Esophagus squamous epithelium (tissue), 4 donors: Measurements from ENCODE around the gene POU3F3.

ENCODE experiments used
- POLR2A ChIP-seq, 4 donors: fragments of 450-650 bp; IDR thresholded peaks; one replicate each; pipeline ENCODE4 v1.6.1; 2017; ENCODE audit warnings: antibody characterized with exemption in 4 of 4, mild to moderate bottlenecking in 4 of 4, moderate library complexity in 3 of 4
- TF ChIP-seq, protein P1 (sequence below), 6 experiments: fragments of 450-650 bp in 4 of 6; fragments of 200-600 bp in 2 of 6; sonication (generic) in 2 of 6; IDR thresholded peaks; one replicate each; pipeline ENCODE4 v1.5.1; 2016 to 2019; ENCODE audit warnings: antibody characterized with exemption in 6 of 6, mild to moderate bottlenecking in 4 of 6, moderate library complexity in 4 of 6

DNA sequence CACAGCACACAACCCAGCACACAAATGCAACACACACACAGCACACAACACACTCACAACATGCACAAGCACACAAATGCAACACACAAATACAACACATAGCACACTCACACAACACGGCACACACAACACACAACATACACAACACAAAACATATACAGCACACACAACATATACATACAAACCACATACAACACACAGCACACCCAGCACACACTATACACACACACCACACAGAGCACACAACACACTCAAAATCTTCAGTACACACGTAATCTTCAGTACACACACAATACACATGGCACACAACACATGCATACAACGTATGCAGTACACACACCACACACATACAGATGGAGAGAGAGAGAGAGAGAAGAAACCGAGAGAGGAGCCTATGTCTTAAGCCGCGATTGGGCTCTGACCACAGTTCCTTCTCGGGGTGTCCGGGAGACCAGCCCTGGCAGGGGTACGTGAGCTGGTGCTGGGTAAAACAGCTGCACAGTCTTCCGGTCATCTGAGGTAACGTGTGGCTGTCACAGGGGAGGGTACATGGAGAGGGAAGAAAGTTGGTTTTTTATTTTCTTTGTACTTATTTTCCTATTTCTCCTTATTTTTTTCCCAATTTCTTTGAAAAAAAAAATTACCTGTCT, 25.1 kb downstream of the POU3F3 start:
- TF ChIP-seq, protein P1, sequence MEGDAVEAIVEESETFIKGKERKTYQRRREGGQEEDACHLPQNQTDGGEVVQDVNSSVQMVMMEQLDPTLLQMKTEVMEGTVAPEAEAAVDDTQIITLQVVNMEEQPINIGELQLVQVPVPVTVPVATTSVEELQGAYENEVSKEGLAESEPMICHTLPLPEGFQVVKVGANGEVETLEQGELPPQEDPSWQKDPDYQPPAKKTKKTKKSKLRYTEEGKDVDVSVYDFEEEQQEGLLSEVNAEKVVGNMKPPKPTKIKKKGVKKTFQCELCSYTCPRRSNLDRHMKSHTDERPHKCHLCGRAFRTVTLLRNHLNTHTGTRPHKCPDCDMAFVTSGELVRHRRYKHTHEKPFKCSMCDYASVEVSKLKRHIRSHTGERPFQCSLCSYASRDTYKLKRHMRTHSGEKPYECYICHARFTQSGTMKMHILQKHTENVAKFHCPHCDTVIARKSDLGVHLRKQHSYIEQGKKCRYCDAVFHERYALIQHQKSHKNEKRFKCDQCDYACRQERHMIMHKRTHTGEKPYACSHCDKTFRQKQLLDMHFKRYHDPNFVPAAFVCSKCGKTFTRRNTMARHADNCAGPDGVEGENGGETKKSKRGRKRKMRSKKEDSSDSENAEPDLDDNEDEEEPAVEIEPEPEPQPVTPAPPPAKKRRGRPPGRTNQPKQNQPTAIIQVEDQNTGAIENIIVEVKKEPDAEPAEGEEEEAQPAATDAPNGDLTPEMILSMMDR (IDR thresholded peaks at IDR 0.05): no peak
- no peak for TF ChIP-seq POLR2A (IDR thresholded peaks at IDR 0.05)
